Large intestine (tissue), 3 donors: ENCODE data around the gene RFPL1. TPM values are rescaled to one million over a fixed set of nuclear protein-coding genes. Genes with fewer than 3 reads are reported as not detected.

Experiments
- DNase-seq, 2 donors: peaks; one replicate each; pipeline versions ENCODE4 v3.0.0 to v3.0.0-alpha.2; 2013
- H3K27ac ChIP-seq: one replicate; pipeline ENCODE4 v1.5.1; 2013; ENCODE audit warnings: low read length
- H3K27me3 ChIP-seq: 2 replicates; pipeline ENCODE4 v1.6.1; 2013; ENCODE audit warnings: low read length; ENCODE audit not compliant: control insufficient read depth, insufficient read depth
- H3K36me3 ChIP-seq: 2 replicates; pipeline ENCODE4 v1.6.1; 2013; ENCODE audit warnings: low read length; ENCODE audit not compliant: control insufficient read depth, insufficient read depth
- H3K4me1 ChIP-seq: one replicate; pipeline ENCODE4 v1.6.1; 2013; ENCODE audit warnings: low read length; ENCODE audit not compliant: control insufficient read depth, insufficient read depth
- H3K4me3 ChIP-seq: one replicate; pipeline ENCODE4 v1.5.1; 2013; ENCODE audit warnings: low read length
- H3K9me3 ChIP-seq: one replicate; pipeline ENCODE4 v1.6.1; 2013; ENCODE audit warnings: mild to moderate bottlenecking, low read depth, low read length, moderate library complexity; ENCODE audit not compliant: control insufficient read depth
- WGBS: methylation state at CpG from one replicate; pipeline ENCODE4 v1.1.5; 2013; ENCODE audit warnings: low lambda C conversion rate; ENCODE audit not compliant: insufficient coverage; 5-methylcytosine and 5-hydroxymethylcytosine counted together
- polyA plus RNA-seq: library from polyadenylated mRNA; unstranded; fragments of 120-200 nt; gene quantifications from one replicate; pipeline ENCODE4 v1.2.1, GENCODE V29; 2013

RFPL1 gene
- polyA plus RNA-seq, 1 donor, result 0.37 TPM

DNA sequence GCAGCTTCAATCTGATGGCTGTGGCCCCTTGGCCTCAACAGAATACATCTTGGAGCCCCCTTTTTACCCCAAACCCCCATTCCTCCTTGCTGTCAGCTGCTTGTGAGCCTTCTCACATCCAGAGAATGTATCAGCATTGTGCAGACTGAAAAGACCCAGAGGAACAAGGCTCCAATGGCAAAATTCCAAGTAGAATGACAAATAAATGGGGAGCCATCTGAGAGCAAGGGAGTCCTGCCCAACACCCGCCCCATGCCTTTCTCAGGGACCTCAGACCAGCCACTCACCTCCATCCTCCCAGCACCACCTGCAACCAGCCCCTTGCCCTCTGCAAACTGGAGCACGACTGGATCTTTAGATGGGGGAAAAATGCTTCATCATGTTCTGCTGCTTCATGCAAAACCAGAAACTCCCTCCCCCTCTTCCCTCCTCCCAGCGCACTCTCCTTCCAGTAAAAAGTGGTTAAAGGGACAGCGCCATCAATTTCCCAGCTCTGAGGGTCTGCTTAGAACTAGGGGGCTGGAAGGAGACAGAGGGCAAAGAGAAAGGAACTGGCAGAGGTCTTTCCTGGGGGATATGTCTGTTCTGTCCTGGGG lies 39.4 kb downstream of the RFPL1 start:
- no CpG with 5 or more reads among the region's 4 CpGs for WGBS
- Histone ChIP-seq H3K36me3 (no peaks in the 10 kb centered on the region), H3K4me3 (no peak overlapping the region), H3K27ac (no peak overlapping the region), H3K9me3 (peaks cover 8% of the 10 kb centered on the region), H3K27me3 (peaks cover 33% of the 10 kb centered on the region), H3K4me1 (peaks cover 12% of the 10 kb centered on the region)
- no peak for DNase-seq

DNA sequence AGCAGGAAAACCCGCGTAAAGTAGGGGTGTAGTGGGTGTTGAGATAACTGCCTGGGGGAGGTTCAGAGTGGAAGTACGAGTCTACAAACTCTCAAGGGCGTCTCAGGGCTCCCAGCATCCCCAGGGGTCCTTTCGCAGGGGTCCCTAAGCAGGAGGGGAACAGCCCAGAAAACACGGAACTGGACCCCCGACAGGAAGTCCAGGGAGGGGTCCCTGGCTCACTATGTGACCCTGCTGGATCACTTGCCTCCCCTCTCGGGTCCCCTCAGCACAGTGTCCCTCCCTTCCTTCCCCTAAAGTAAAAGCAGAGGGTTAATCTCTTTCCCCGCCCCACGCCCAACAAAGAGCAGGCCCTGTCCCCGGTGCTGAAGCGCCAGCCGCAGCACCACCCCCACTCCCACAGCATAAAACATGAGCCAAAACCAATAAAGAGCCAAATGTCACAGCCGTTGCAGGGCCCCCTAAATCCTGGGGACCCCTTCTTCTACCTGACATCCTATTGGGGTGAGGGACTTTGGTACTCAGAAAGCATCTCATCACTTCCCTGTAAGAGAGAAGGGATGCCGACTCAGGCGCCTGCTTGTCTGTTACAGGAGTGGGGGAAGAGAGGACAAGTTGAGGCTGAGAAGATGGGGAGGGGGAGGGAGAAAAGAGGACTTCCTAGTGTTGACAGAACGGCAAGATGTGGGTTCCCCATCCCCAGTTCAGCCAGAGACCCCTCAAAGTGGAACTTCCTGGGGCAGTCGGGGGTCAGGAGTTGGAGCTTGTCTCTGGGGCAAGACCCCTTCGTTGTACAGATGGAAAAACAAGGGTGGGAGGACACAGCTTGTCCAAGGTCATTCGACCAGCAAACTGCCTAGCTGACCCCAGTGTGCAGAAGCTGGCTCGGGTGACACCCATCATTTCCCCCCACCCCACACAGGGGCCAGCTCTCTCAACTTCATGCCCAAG lies 40.2 kb downstream of the RFPL1 start:
- peaks cover 33% of the 10 kb centered on the region for H3K27me3 ChIP-seq
- peak in 1 of 2 donors; percentile 12 for DNase-seq
- WGBS, result no CpG with 5 or more reads among the region's 21 CpGs

DNA sequence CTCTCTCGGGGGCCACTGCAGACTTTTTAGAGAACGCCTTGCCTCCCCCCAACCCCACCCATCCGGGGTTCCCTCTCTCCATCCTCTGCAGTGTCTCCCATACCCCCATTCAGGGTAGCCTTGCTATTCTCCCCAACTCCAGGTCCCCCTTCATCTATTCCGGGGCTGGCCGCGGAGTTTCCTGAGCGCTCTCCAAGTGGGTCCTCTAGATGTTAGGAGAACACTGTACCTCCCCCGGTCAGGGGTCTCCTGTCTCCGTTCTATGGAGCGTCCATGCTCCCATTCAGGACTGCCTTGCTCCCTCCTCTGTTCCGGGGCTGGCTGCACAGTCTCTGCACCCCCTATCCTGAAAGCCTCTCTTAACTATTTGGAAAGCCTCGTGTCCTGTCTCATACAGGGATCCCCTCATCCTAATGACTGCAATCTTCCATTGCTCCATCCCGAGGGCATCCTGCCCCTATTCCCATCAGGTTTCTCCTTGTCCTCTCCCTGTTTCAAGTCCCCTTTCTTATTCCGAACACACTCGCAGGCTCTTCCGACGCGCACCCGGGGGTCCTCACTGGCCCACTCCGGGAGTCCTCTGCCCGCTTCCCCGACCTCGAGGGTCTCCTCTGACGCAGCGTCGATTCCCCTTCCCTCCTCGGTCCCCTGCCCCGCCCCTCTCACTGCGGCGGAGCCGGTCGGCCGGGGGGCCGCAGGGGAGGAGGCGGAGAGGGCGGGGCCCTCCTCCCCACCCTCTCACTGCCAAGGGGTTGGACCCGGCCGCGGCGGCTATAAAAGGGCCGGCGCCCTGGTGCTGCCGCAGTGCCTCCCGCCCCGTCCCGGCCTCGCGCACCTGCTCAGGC lies 41.3 kb downstream of the RFPL1 start, which contains the start of gene NEFH:
Gene NEFH (plus strand): TSS at position 802 of the 845 bp plus-strand sequence. CDS start 45 bp downstream, outside the sequence.
- H3K4me3 ChIP-seq, result peak within 1 kb of the TSS; percentile 43
- no peak within 1 kb of the TSS for H3K27ac ChIP-seq
- H3K9me3 ChIP-seq, result peaks cover 8% of the 10 kb centered on the region
- WGBS, result 9% methylated on average over 5 of the region's 48 CpGs
- peak in 1 of 2 donors; percentile 36 for DNase-seq
- no peaks in the 10 kb centered on the region for H3K36me3 ChIP-seq
- peaks cover 33% of the 10 kb centered on the region for H3K27me3 ChIP-seq
- peaks cover 12% of the 10 kb centered on the region for H3K4me1 ChIP-seq

More for the DNA sequence above, 40.2 kb downstream of the RFPL1 start:
- no peak overlapping the region for H3K4me3 ChIP-seq
- H3K36me3 ChIP-seq, result no peaks in the 10 kb centered on the region
- peaks cover 12% of the 10 kb centered on the region for H3K4me1 ChIP-seq
- H3K9me3 ChIP-seq, result peaks cover 8% of the 10 kb centered on the region
- no peak overlapping the region for H3K27ac ChIP-seq

- Histone ChIP-seq H3K4me3 (peak overlapping the region; percentile 13), H3K9me3 (peaks cover 8% of the 10 kb centered on the region), H3K4me1 (peaks cover 12% of the 10 kb centered on the region), H3K27me3 (peaks cover 33% of the 10 kb centered on the region), H3K27ac (no peak overlapping the region), H3K36me3 (no peaks in the 10 kb centered on the region)
- DNase-seq, result no peak
- no CpG with 5 or more reads among the region's 39 CpGs for WGBS
Observed at GRCh38 chr22:29480262-29480511, 41.8 kb downstream of the RFPL1 start.

DNA sequence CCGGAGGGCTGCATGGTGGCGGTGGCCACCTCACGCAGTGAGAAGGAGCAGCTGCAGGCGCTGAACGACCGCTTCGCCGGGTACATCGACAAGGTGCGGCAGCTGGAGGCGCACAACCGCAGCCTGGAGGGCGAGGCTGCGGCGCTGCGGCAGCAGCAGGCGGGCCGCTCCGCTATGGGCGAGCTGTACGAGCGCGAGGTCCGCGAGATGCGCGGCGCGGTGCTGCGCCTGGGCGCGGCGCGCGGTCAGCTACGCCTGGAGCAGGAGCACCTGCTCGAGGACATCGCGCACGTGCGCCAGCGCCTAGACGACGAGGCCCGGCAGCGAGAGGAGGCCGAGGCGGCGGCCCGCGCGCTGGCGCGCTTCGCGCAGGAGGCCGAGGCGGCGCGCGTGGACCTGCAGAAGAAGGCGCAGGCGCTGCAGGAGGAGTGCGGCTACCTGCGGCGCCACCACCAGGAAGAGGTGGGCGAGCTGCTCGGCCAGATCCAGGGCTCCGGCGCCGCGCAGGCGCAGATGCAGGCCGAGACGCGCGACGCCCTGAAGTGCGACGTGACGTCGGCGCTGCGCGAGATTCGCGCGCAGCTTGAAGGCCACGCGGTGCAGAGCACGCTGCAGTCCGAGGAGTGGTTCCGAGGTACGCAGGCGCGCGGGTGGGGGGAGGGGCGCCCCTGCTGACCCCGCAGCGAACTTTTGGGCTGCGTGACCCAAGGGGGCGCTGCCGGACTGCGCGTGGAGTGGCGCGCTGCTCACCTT lies 42.3 kb downstream of the RFPL1 start:
- Histone ChIP-seq H3K4me3 (peak overlapping the region; percentile 43), H3K27me3 (peaks cover 33% of the 10 kb centered on the region), H3K9me3 (peaks cover 8% of the 10 kb centered on the region), H3K4me1 (peaks cover 12% of the 10 kb centered on the region), H3K27ac (no peak overlapping the region), H3K36me3 (peaks cover 2% of the 10 kb centered on the region)
- peak; percentile 84 to 86 for DNase-seq
- WGBS, result no CpG with 5 or more reads among the region's 107 CpGs

GRCh38 chr22:29481265-29482000 lies 43.0 kb downstream of the RFPL1 start:
- peak in 1 of 2 donors; percentile 50 for DNase-seq
- WGBS, result no CpG with 5 or more reads among the region's 15 CpGs
- peaks cover 33% of the 10 kb centered on the region for H3K27me3 ChIP-seq
- no peak overlapping the region for H3K27ac ChIP-seq
- peaks cover 12% of the 10 kb centered on the region for H3K4me1 ChIP-seq
- peak overlapping the region; percentile 43 for H3K4me3 ChIP-seq
- peaks cover 8% of the 10 kb centered on the region for H3K9me3 ChIP-seq
- H3K36me3 ChIP-seq, result peaks cover 3% of the 10 kb centered on the region

DNA sequence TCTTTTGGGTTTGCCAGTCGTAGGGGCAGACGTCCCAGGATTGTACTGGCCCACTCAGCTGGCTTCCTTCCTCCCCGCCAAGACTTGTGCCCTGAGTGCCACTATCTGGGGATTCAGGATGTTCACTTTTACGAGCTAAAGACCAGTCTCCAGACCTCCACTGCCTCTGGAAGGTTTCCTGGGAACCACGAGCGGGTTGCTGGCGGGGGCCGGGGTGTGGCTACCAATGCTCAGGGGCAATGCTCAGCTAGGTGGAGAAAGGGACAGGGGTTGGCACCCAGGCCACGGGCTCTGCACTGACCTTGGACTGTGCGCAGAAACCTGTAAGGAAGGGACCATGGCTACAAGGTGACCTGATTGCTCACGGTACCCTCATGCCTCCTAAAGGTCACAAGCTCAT lies 43.9 kb downstream of the RFPL1 start:
- no peak for DNase-seq
- Histone ChIP-seq H3K4me1 (peaks cover 12% of the 10 kb centered on the region), H3K36me3 (peaks cover 3% of the 10 kb centered on the region), H3K27ac (no peak overlapping the region), H3K4me3 (no peak overlapping the region), H3K27me3 (peaks cover 33% of the 10 kb centered on the region), H3K9me3 (peaks cover 8% of the 10 kb centered on the region)
- WGBS, result no CpG with 5 or more reads among the region's 11 CpGs

- Histone ChIP-seq H3K9me3 (peaks cover 8% of the 10 kb centered on the region), H3K4me1 (peaks cover 12% of the 10 kb centered on the region), H3K4me3 (no peak overlapping the region), H3K27ac (no peak overlapping the region), H3K36me3 (peaks cover 4% of the 10 kb centered on the region), H3K27me3 (peaks cover 33% of the 10 kb centered on the region)
- no CpG with 5 or more reads among the region's 7 CpGs for WGBS
- no peak for DNase-seq
Observed at GRCh38 chr22:29482726-29483125, 44.3 kb downstream of the RFPL1 start.

- no CpG with 5 or more reads among the region's 13 CpGs for WGBS
- Histone ChIP-seq H3K27me3 (peaks cover 33% of the 10 kb centered on the region), H3K4me1 (peaks cover 12% of the 10 kb centered on the region), H3K4me3 (no peak overlapping the region), H3K9me3 (peaks cover 8% of the 10 kb centered on the region), H3K36me3 (peaks cover 4% of the 10 kb centered on the region), H3K27ac (no peak overlapping the region)
- no peak for DNase-seq
Observed at GRCh38 chr22:29483254-29483653, 44.9 kb downstream of the RFPL1 start.
